Peyer's patch (tissue), 4 donors: ENCODE results near the gene ACSF2.

Source experiments
- CTCF ChIP-seq, 6 experiments: fragments of 450-650 bp in 4 of 6; fragments of 200-600 bp in 2 of 6; sonication (generic) in 1 of 6; IDR thresholded peaks; one replicate each; pipeline ENCODE4 v1.5.1; 2017 to 2019; ENCODE audit warnings: antibody characterized with exemption in 6 of 6, mild to moderate bottlenecking in 3 of 6, moderate library complexity in 1 of 6
- POLR2A ChIP-seq, 2 donors: fragments of 450-650 bp; IDR thresholded peaks; one replicate each; pipeline ENCODE4 v1.5.1; 2017; ENCODE audit warnings: antibody characterized with exemption in 2 of 2, mild to moderate bottlenecking in 2 of 2, moderate library complexity in 2 of 2

GRCh38 chr17:50482110-50482509, 56.1 kb downstream of the ACSF2 start:
- TF ChIP-seq CTCF (IDR thresholded peaks at IDR 0.05), result no peak
- no peak for TF ChIP-seq POLR2A (IDR thresholded peaks at IDR 0.05)
